NCI-H226 (cell line): ENCODE measurements around the gene DCTD.

Experiments used
- DNase-seq: peaks from one replicate; pipeline ENCODE4 v3.0.0-alpha.2; 2015

DCTD gene

GRCh38 chr4:182888891-182889290 lies 28.3 kb downstream of the DCTD start:
- DNase-seq = no peak

GRCh38 chr4:182886768-182887167 lies 30.4 kb downstream of the DCTD start:
- no peak for DNase-seq

- no peak for DNase-seq
Observed at GRCh38 chr4:182886205-182886604, 31.0 kb downstream of the DCTD start.

- DNase-seq = no peak
Observed at GRCh38 chr4:182885738-182886077, 31.5 kb downstream of the DCTD start.

GRCh38 chr4:182885022-182885737 lies 32.0 kb downstream of the DCTD start:
- no peak for DNase-seq

- DNase-seq = no peak
Observed at GRCh38 chr4:182884040-182884439, 33.1 kb downstream of the DCTD start.

- no peak for DNase-seq
Observed at GRCh38 chr4:182883351-182883750, 33.8 kb downstream of the DCTD start.

GRCh38 chr4:182881914-182882313 lies 35.3 kb downstream of the DCTD start:
- no peak for DNase-seq

GRCh38 chr4:182880387-182881356 lies 36.5 kb downstream of the DCTD start:
- DNase-seq = no peak

- DNase-seq = no peak
Observed at GRCh38 chr4:182879913-182880312, 37.3 kb downstream of the DCTD start.

GRCh38 chr4:182878633-182879495 lies 38.3 kb downstream of the DCTD start:
- no peak for DNase-seq

GRCh38 chr4:182877326-182877883 lies 39.8 kb downstream of the DCTD start:
- no peak for DNase-seq

GRCh38 chr4:182876427-182876826 lies 40.8 kb downstream of the DCTD start:
- DNase-seq = no peak

- DNase-seq = no peak
Observed at GRCh38 chr4:182875453-182876405, 41.5 kb downstream of the DCTD start.

- no peak for DNase-seq
Observed at GRCh38 chr4:182874797-182875345, 42.3 kb downstream of the DCTD start.

GRCh38 chr4:182874304-182874751 lies 42.9 kb downstream of the DCTD start:
- no peak for DNase-seq

- no peak for DNase-seq
Observed at GRCh38 chr4:182873726-182874125, 43.5 kb downstream of the DCTD start.

GRCh38 chr4:182873289-182873688 lies 43.9 kb downstream of the DCTD start:
- no peak for DNase-seq

GRCh38 chr4:182872886-182873285 lies 44.3 kb downstream of the DCTD start:
- DNase-seq = no peak

- DNase-seq = no peak
Observed at GRCh38 chr4:182871616-182872015, 45.6 kb downstream of the DCTD start.

- no peak for DNase-seq
Observed at GRCh38 chr4:182869697-182870096, 47.5 kb downstream of the DCTD start.
